Esophagus muscularis mucosa (tissue), 4 donors: ENCODE results near the gene COBL. TPM values are rescaled to one million over a fixed set of nuclear protein-coding genes. Genes with fewer than 3 reads are reported as not detected.
A peak's percentile ranks its signal among the peaks of the same experiment; 100 is the strongest.

Source experiments
- DNase-seq: peaks from one replicate; pipeline ENCODE4 v3.0.0-alpha.2; 2017; ENCODE audit errors: extremely low spot score
- H3K27ac ChIP-seq, 4 donors: fragments of 200-600 bp; sonication (generic); replicated peaks in 1 of 4; 1 replicate in 3 of 4; 2 replicates in 1 of 4; pipeline ENCODE4 v1.5.1; 2016 to 2019; ENCODE audit warnings: mild to moderate bottlenecking in 1 of 4
- H3K27me3 ChIP-seq, 4 donors: fragments of 200-600 bp; sonication (generic); one replicate each; pipeline versions ENCODE4 v1.5.1 to v1.6.0; 2016 to 2019
- H3K36me3 ChIP-seq, 4 donors: fragments of 200-600 bp; sonication (generic); one replicate each; pipeline ENCODE4 v1.5.1; 2016 to 2019
- H3K4me1 ChIP-seq, 4 donors: fragments of 200-600 bp; sonication (generic); one replicate each; pipeline ENCODE4 v1.5.1; 2016 to 2019
- H3K4me3 ChIP-seq, 4 donors: fragments of 200-600 bp; sonication (generic); 1 replicate in 2 of 4; 2 replicates in 2 of 4; pipeline ENCODE4 v1.5.1; 2016 to 2019; ENCODE audit warnings: mild to moderate bottlenecking in 4 of 4, moderate library complexity in 1 of 4
- H3K9me3 ChIP-seq, 4 donors: fragments of 200-600 bp; sonication (generic); 1 replicate in 3 of 4; 2 replicates in 1 of 4; pipeline ENCODE4 v1.5.1; 2016 to 2019
- CTCF ChIP-seq, 3 experiments: fragments of 200-600 bp in 2 of 3; fragments of 450-650 bp in 1 of 3; sonication (generic) in 2 of 3; IDR thresholded peaks; one replicate each; pipeline ENCODE4 v1.5.1; 2017 to 2019; ENCODE audit warnings: antibody characterized with exemption in 3 of 3, mild to moderate bottlenecking in 2 of 3, moderate library complexity in 1 of 3
- EP300 ChIP-seq: sonication (generic); formaldehyde crosslinking; IDR thresholded peaks from one replicate; pipeline ENCODE4 v1.6.1; 2017; ENCODE audit warnings: antibody characterized with exemption
- POLR2A ChIP-seq: fragments of 450-650 bp; IDR thresholded peaks from one replicate; pipeline ENCODE4 v1.6.1; 2017; ENCODE audit warnings: antibody characterized with exemption, moderate library complexity, mild to moderate bottlenecking, low read depth
- POLR2AphosphoS5 ChIP-seq, 2 donors: sonication (generic); formaldehyde crosslinking; IDR thresholded peaks; one replicate each; pipeline ENCODE4 v1.6.1; 2017; ENCODE audit warnings: antibody characterized with exemption in 2 of 2
- WGBS: methylation state at CpG from one replicate; pipeline ENCODE4 v1.1.5; 2018; 5-methylcytosine and 5-hydroxymethylcytosine counted together
- intact Hi-C: fragments of 100-400 bp; cut with DNase I; formaldehyde crosslinking; loops from one replicate; pipeline ENCODE4 v1.15.1; 2023
- total RNA-seq, 4 donors: library from RNA; depleted of rRNA; stranded (reverse); fragments of >200 nt; gene quantifications; one replicate each; pipeline versions ENCODE4 v1.1.0 to v1.2.1, GENCODE V29; 2016

COBL gene
- total RNA-seq, 4 donors from 2014 or later = 29.8 to 51.4 (median 45.9) TPM

GRCh38 chr7:51186531-51186930 lies 130.1 kb downstream of the COBL start:
- intact Hi-C loops = no loop called here
- DNase-seq = no peak

GRCh38 chr7:51182636-51183166 lies 133.9 kb downstream of the COBL start:
- intact Hi-C loops = no loop called here
- peak overlapping the region in 1 of 4 donors; percentile 1 for H3K27ac ChIP-seq
- no peaks in the 10 kb centered on the region for H3K36me3 ChIP-seq
- no peaks in the 10 kb centered on the region for H3K9me3 ChIP-seq
- DNase-seq = no peak
- peaks cover 13 to 22% (median 19%) of the 10 kb centered on the region in 4 donors for H3K4me1 ChIP-seq
- 53% methylated on average over 6 of the region's 6 CpGs for WGBS
- TF ChIP-seq POLR2A = no peak
- H3K4me3 ChIP-seq = no peak overlapping the region
- H3K27me3 ChIP-seq = no peaks in the 10 kb centered on the region

More at GRCh38 chr7:51186531-51186930, 130.1 kb downstream of the COBL start:
- Histone ChIP-seq H3K4me1 (peaks cover 13 to 37% (median 36%) of the 10 kb centered on the region in 4 donors), H3K27me3 (no peaks in the 10 kb centered on the region), H3K27ac (no peak overlapping the region), H3K36me3 (peaks cover 0 to 5% (median 0%) of the 10 kb centered on the region in 4 donors), H3K4me3 (no peak overlapping the region), H3K9me3 (no peaks in the 10 kb centered on the region)
- 73% methylated on average over 5 of the region's 5 CpGs for WGBS
- TF ChIP-seq EP300 = no peak
- TF ChIP-seq POLR2AphosphoS5 (IDR thresholded peaks at IDR 0.05) = peak in 1 of 2 donors; percentile 11
- TF ChIP-seq CTCF (IDR thresholded peaks at IDR 0.05) = no peak

GRCh38 chr7:51180092-51180491 lies 136.5 kb downstream of the COBL start:
- no peak overlapping the region for H3K4me3 ChIP-seq
- H3K36me3 ChIP-seq = no peaks in the 10 kb centered on the region
- peaks cover 0 to 4% (median 0%) of the 10 kb centered on the region in 4 donors for H3K4me1 ChIP-seq
- H3K27me3 ChIP-seq = no peaks in the 10 kb centered on the region
- no peak overlapping the region for H3K27ac ChIP-seq
- intact Hi-C loops = no loop called here
- 69% methylated on average over 4 of the region's 4 CpGs for WGBS
- TF ChIP-seq POLR2A (no peak), CTCF (IDR thresholded peaks at IDR 0.05) (no peak), POLR2AphosphoS5 (IDR thresholded peaks at IDR 0.05) (no peak), EP300 (no peak)
- H3K9me3 ChIP-seq = no peaks in the 10 kb centered on the region
- DNase-seq = no peak

DNA sequence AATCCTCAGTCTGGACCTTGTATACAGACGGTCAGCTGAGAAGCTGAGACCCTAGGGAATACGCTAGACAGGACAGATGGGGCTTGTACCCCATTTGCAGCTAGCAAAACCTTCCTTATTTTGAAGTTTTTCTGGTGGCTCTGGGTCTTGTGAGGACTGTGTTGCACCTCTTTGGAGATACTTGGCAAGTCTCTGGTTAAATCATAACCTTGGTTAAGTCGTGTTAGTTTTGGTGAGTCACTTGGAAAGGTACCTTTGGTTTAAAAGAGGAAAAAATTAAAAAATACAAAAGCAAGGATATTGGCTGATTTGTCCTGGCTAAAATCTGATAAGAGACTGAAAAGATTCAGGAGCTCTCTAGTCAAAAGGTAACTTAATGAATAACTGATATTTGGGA lies 140.6 kb downstream of the COBL start:
- Histone ChIP-seq H3K36me3 (no peaks in the 10 kb centered on the region), H3K4me1 (no peaks in the 10 kb centered on the region), H3K27me3 (no peaks in the 10 kb centered on the region), H3K27ac (no peak overlapping the region), H3K9me3 (no peaks in the 10 kb centered on the region), H3K4me3 (no peak overlapping the region)
- TF ChIP-seq CTCF (IDR thresholded peaks at IDR 0.05) = no peak
- no peak for TF ChIP-seq EP300
- no peak for TF ChIP-seq POLR2AphosphoS5 (IDR thresholded peaks at IDR 0.05)
- TF ChIP-seq POLR2A = no peak
- 53% methylated on average over 3 of the region's 3 CpGs for WGBS
- intact Hi-C loops = no loop called here
- no peak for DNase-seq

GRCh38 chr7:51175316-51175991 lies 141.2 kb downstream of the COBL start:
- H3K4me1 ChIP-seq = no peaks in the 10 kb centered on the region
- intact Hi-C loops = no loop called here

More at GRCh38 chr7:51175316-51175991, 141.2 kb downstream of the COBL start:
- WGBS = 57% methylated on average over 6 of the region's 6 CpGs
- Histone ChIP-seq H3K9me3 (no peaks in the 10 kb centered on the region), H3K27me3 (no peaks in the 10 kb centered on the region), H3K36me3 (no peaks in the 10 kb centered on the region), H3K4me3 (no peak overlapping the region), H3K27ac (no peak overlapping the region)
- DNase-seq = no peak
- no peak for TF ChIP-seq POLR2A
- TF ChIP-seq POLR2AphosphoS5 (IDR thresholded peaks at IDR 0.05) = no peak
- TF ChIP-seq CTCF (IDR thresholded peaks at IDR 0.05) = no peak
- no peak for TF ChIP-seq EP300
